ENCODE results near the gene RRAS. TPM values are rescaled to one million over a fixed set of nuclear protein-coding genes. Genes with fewer than 3 reads are reported as not detected.

The RRAS gene
- total RNA-seq, 1 experiment from 2014 or later, result 55.9 TPM

- H2AFZ ChIP-seq (ENCODE audit: low read depth, low read length, poor library complexity, severe bottlenecking), result no peak overlapping the region
- peaks cover 13% of the 10 kb centered on the region for H3K79me2 ChIP-seq (ENCODE audit: insufficient read depth, low read length)
- ATAC-seq (no peak), DNase-seq (ENCODE audit: low read depth, low spot score) (no peak)
- no peaks in the 10 kb centered on the region for H3K9me3 ChIP-seq (ENCODE audit: control insufficient read depth in 1 of 2, insufficient read depth in 1 of 2, low read depth in 1 of 2, low read length in 2 of 2)
- H3K27me3 ChIP-seq (ENCODE audit: insufficient read depth, low read length), result no peaks in the 10 kb centered on the region
- RAD21 ChIA-PET (ENCODE audit: low non-redundant PET in 1 of 2, low total read pairs in 2 of 2, uncharacterized antibody in 2 of 2, unreplicated experiment in 2 of 2), result no interaction called here
- POLR2A ChIA-PET, result interaction anchor here (1.0 to 1.2 kb wide), 2 partner anchors 8 to 52 kb away, joined by 3 read pairs; partner anchors contain the start of genes NOSIP, PRRG2 and RRAS
- peaks cover 4 to 25% of the 10 kb centered on the region in 2 experiments; a peak in 3 of 4 replicates for H3K4me1 ChIP-seq (ENCODE audit: control insufficient read depth in 1 of 2, insufficient read depth in 2 of 2, low read length in 2 of 2)
- H4K20me1 ChIP-seq (ENCODE audit: insufficient read depth), result no peaks in the 10 kb centered on the region
- no peak overlapping the region for H3K9ac ChIP-seq (ENCODE audit: low read length)
- H3K27ac ChIP-seq (ENCODE audit: low read depth, low read length), result no peak overlapping the region
- H3K9me2 ChIP-seq (ENCODE audit: insufficient read depth), result no peaks in the 10 kb centered on the region
- no peak for TF ChIP-seq SP1 (IDR thresholded peaks at IDR 0.05; ENCODE audit: low read depth)
- TF ChIP-seq EGR1 (IDR thresholded peaks at IDR 0.05; ENCODE audit: low read depth), result no peak
- no peak for TF ChIP-seq ATF3 (IDR thresholded peaks at IDR 0.05)
- TF ChIP-seq FOSL1 (IDR thresholded peaks at IDR 0.05; ENCODE audit: low read depth), result no peak
- TF ChIP-seq RAD21 (IDR thresholded peaks at IDR 0.05; ENCODE audit: low read depth), result no peak
- no peak for TF ChIP-seq EZH2 (IDR thresholded peaks at IDR 0.05)
- CTCF ChIA-PET, result interaction anchor here (1.7 kb wide), 1 partner anchor 18 kb away, joined by 3 read pairs; no protein-coding TSS in a partner anchor
- BruUV-seq (replicated peaks), result no TSS peak
- H3K4me3 ChIP-seq (replicated peaks in 1 of 2; ENCODE audit: low read depth in 1 of 2, low read length in 2 of 2), result no peak overlapping the region
- intact Hi-C loops (cut with micrococcal nuclease), result no loop called here
- no peaks in the 10 kb centered on the region for H3K36me3 ChIP-seq (ENCODE audit: control insufficient read depth in 1 of 2, insufficient read depth in 2 of 2, low read length in 2 of 2)
- no peak overlapping the region for H3K4me2 ChIP-seq (ENCODE audit: low read length)
Measured at GRCh38 chr19:49588365-49589122, 51.4 kb downstream of the RRAS start.

GRCh38 chr19:49587227-49587626 is 52.7 kb downstream of the RRAS start:
- Histone ChIP-seq H3K9ac (ENCODE audit: low read length) (no peak overlapping the region), H3K79me2 (ENCODE audit: insufficient read depth, low read length) (peaks cover 7% of the 10 kb centered on the region), H3K27me3 (ENCODE audit: insufficient read depth, low read length) (no peaks in the 10 kb centered on the region), H3K9me3 (ENCODE audit: control insufficient read depth in 1 of 2, insufficient read depth in 1 of 2, low read depth in 1 of 2, low read length in 2 of 2) (no peaks in the 10 kb centered on the region), H4K20me1 (ENCODE audit: insufficient read depth) (no peaks in the 10 kb centered on the region), H3K4me3 (replicated peaks in 1 of 2; ENCODE audit: low read depth in 1 of 2, low read length in 2 of 2) (no peak overlapping the region), H3K9me2 (ENCODE audit: insufficient read depth) (no peaks in the 10 kb centered on the region), H3K4me2 (ENCODE audit: low read length) (no peak overlapping the region), H2AFZ (ENCODE audit: low read depth, low read length, poor library complexity, severe bottlenecking) (no peak overlapping the region), H3K27ac (ENCODE audit: low read depth, low read length) (no peak overlapping the region), H3K36me3 (ENCODE audit: control insufficient read depth in 1 of 2, insufficient read depth in 2 of 2, low read length in 2 of 2) (no peaks in the 10 kb centered on the region), H3K4me1 (ENCODE audit: control insufficient read depth in 1 of 2, insufficient read depth in 2 of 2, low read length in 2 of 2) (peaks cover 4 to 14% of the 10 kb centered on the region in 2 experiments; a peak in 3 of 4 replicates)
- ChIA-PET RAD21 (ENCODE audit: low non-redundant PET in 1 of 2, low total read pairs in 2 of 2, uncharacterized antibody in 2 of 2, unreplicated experiment in 2 of 2) (no interaction called here), CTCF (interaction anchor here (1.7 kb wide), 1 partner anchor 17 kb away, joined by 3 read pairs; no protein-coding TSS in a partner anchor), POLR2A (no interaction called here)
- ATAC-seq (no peak), DNase-seq (ENCODE audit: low read depth, low spot score) (no peak)
- no peak for TF ChIP-seq ZFX (IDR thresholded peaks at IDR 0.05)
- no peak for TF ChIP-seq POLR2AphosphoS5 (IDR thresholded peaks at IDR 0.05; ENCODE audit: low read depth, low read length)
- no peak for TF ChIP-seq EGR1 (IDR thresholded peaks at IDR 0.05; ENCODE audit: low read depth)
- no peak for TF ChIP-seq EZH2phosphoT487 (IDR thresholded peaks at IDR 0.05; ENCODE audit: borderline replicate concordance)
- no peak for TF ChIP-seq JUND (IDR thresholded peaks at IDR 0.05)
- no TSS peak for BruUV-seq (replicated peaks)
- intact Hi-C loops (cut with micrococcal nuclease), result no loop called here

Small RNA genes lying within 50 kb of the gene (microRNA-seq; reads per million reads assigned to microRNA genes)
- gene MIR5088 (ENCODE audit: borderline number of aligned reads), result 1.2 reads per million

Other genes with a start within 250 kb of the RRAS start
- 9.5 TPM for gene PTH2, start 216.7 kb downstream of the RRAS start, total RNA-seq (2021; ENCODE audit: unreplicated experiment)
- gene GFY, start 214.8 kb downstream of the RRAS start, total RNA-seq (2021; ENCODE audit: unreplicated experiment), result 2.6 TPM
- gene SLC17A7, start 198.6 kb downstream of the RRAS start, total RNA-seq (2021; ENCODE audit: unreplicated experiment), result 1.8 TPM
- gene PIH1D1, start 188.3 kb downstream of the RRAS start, total RNA-seq (2021; ENCODE audit: unreplicated experiment), result 152 TPM
- gene ALDH16A1, start 186.9 kb downstream of the RRAS start, total RNA-seq (2021; ENCODE audit: unreplicated experiment), result 22.8 TPM
- 3.8 TPM for gene FLT3LG, start 165.9 kb downstream of the RRAS start, total RNA-seq (2021; ENCODE audit: unreplicated experiment)
- gene RPL13A, start 152.5 kb downstream of the RRAS start, total RNA-seq (2021; ENCODE audit: unreplicated experiment), result 3,719 TPM
- gene RPS11, start 143.7 kb downstream of the RRAS start, total RNA-seq (2021; ENCODE audit: unreplicated experiment), result 2,353 TPM
- 1.8 TPM for gene FCGRT, start 127.5 kb downstream of the RRAS start, total RNA-seq (2021; ENCODE audit: unreplicated experiment)
- 0.39 TPM for gene RCN3, start 112.1 kb downstream of the RRAS start, total RNA-seq (2021; ENCODE audit: unreplicated experiment)
- gene NOSIP, start 59.6 kb downstream of the RRAS start, total RNA-seq (2021; ENCODE audit: unreplicated experiment), result 133 TPM
- 6.2 TPM for gene PRRG2, start 58.8 kb downstream of the RRAS start, total RNA-seq (2021; ENCODE audit: unreplicated experiment)
- 26.9 TPM for gene PRR12, start 49.0 kb downstream of the RRAS start, total RNA-seq (2021; ENCODE audit: unreplicated experiment)
- 96.8 TPM for gene SCAF1, start 2.1 kb upstream of the RRAS start, total RNA-seq (2021; ENCODE audit: unreplicated experiment)
- 129 TPM for gene IRF3, start 25.7 kb upstream of the RRAS start, total RNA-seq (2021; ENCODE audit: unreplicated experiment)
- 93.9 TPM for gene BCL2L12, start 25.8 kb upstream of the RRAS start, total RNA-seq (2021; ENCODE audit: unreplicated experiment)
- gene PRMT1, start 37.1 kb upstream of the RRAS start, total RNA-seq (2021; ENCODE audit: unreplicated experiment), result 428 TPM
- gene ADM5, start 49.5 kb upstream of the RRAS start, total RNA-seq (2021; ENCODE audit: unreplicated experiment), result 12.1 TPM
- gene CPT1C, start 51.0 kb upstream of the RRAS start, total RNA-seq (2021; ENCODE audit: unreplicated experiment), result 12.0 TPM
- 0.76 TPM for gene TSKS, start 123.2 kb upstream of the RRAS start, total RNA-seq (2021; ENCODE audit: unreplicated experiment)
- gene AP2A1, start 126.9 kb upstream of the RRAS start, total RNA-seq (2021; ENCODE audit: unreplicated experiment), result 102 TPM
- gene FUZ, start 173.1 kb upstream of the RRAS start, total RNA-seq (2021; ENCODE audit: unreplicated experiment), result 1.1 TPM
- 77.7 TPM for gene MED25, start 178.1 kb upstream of the RRAS start, total RNA-seq (2021; ENCODE audit: unreplicated experiment)
- 236 TPM for gene PTOV1, start 211.0 kb upstream of the RRAS start, total RNA-seq (2021; ENCODE audit: unreplicated experiment)
- 129 TPM for gene PNKP, start 227.4 kb upstream of the RRAS start, total RNA-seq (2021; ENCODE audit: unreplicated experiment)
- 70.6 TPM for gene AKT1S1, start 237.2 kb upstream of the RRAS start, total RNA-seq (2021; ENCODE audit: unreplicated experiment)
- gene TBC1D17, start 237.6 kb upstream of the RRAS start, total RNA-seq (2021; ENCODE audit: unreplicated experiment), result 32.9 TPM

All from HCT116 (cell line).